Measurements from ENCODE around the gene AMD1.
"Not testable (repeated sequence)": the region's sequence is repeated elsewhere in the genome, so short reads cannot be mapped to it uniquely, and the experiment has no call there.

Gene AMD1

GRCh38 chr6:110877569-110877968, 3.0 kb downstream of the AMD1 start:
- DNase-seq (ENCODE audit: low spot score), result no peak

GRCh38 chr6:110878751-110879522, 4.4 kb downstream of the AMD1 start:
- peak; percentile 67 for DNase-seq (ENCODE audit: low spot score)

GRCh38 chr6:110880651-110881050, 6.1 kb downstream of the AMD1 start:
- no peak for DNase-seq (ENCODE audit: low spot score)

GRCh38 chr6:110881546-110882273, 7.1 kb downstream of the AMD1 start:
- no peak for DNase-seq (ENCODE audit: low spot score)

GRCh38 chr6:110882274-110882619, 7.7 kb downstream of the AMD1 start:
- DNase-seq (ENCODE audit: low spot score), result no peak

GRCh38 chr6:110882824-110883554, 8.4 kb downstream of the AMD1 start:
- no peak for DNase-seq (ENCODE audit: low spot score)

- no peak for DNase-seq (ENCODE audit: low spot score)
Observed at GRCh38 chr6:110884321-110884720, 9.7 kb downstream of the AMD1 start.

- no peak for DNase-seq (ENCODE audit: low spot score)
Observed at GRCh38 chr6:110885526-110885925, 10.9 kb downstream of the AMD1 start.

- no peak for DNase-seq (ENCODE audit: low spot score)
Observed at GRCh38 chr6:110886555-110887167, 12.1 kb downstream of the AMD1 start.

GRCh38 chr6:110890288-110890687, 15.7 kb downstream of the AMD1 start:
- DNase-seq (ENCODE audit: low spot score), result no peak

- no peak for DNase-seq (ENCODE audit: low spot score)
Observed at GRCh38 chr6:110895907-110896608, 21.5 kb downstream of the AMD1 start.

- no peak for DNase-seq (ENCODE audit: low spot score)
Observed at GRCh38 chr6:110897433-110897832, 22.8 kb downstream of the AMD1 start.

- no peak for DNase-seq (ENCODE audit: low spot score)
Observed at GRCh38 chr6:110898111-110898510, 23.5 kb downstream of the AMD1 start.

GRCh38 chr6:110900028-110900598, 25.5 kb downstream of the AMD1 start:
- DNase-seq (ENCODE audit: low spot score), result no peak

GRCh38 chr6:110901601-110902000, 27.0 kb downstream of the AMD1 start:
- DNase-seq (ENCODE audit: low spot score), result not testable (repeated sequence)

- DNase-seq (ENCODE audit: low spot score), result no peak
Observed at GRCh38 chr6:110902091-110902490, 27.5 kb downstream of the AMD1 start.

- not testable (repeated sequence) for DNase-seq (ENCODE audit: low spot score)
Observed at GRCh38 chr6:110906273-110906672, 31.7 kb downstream of the AMD1 start.

GRCh38 chr6:110930781-110931180, 56.2 kb downstream of the AMD1 start:
- DNase-seq (ENCODE audit: low spot score), result no peak

- no peak for DNase-seq (ENCODE audit: low spot score)
Observed at GRCh38 chr6:110933912-110934311, 59.3 kb downstream of the AMD1 start.

GRCh38 chr6:110934381-110934898, 59.9 kb downstream of the AMD1 start:
- no peak for DNase-seq (ENCODE audit: low spot score)

GRCh38 chr6:110935171-110935570, 60.6 kb downstream of the AMD1 start:
- no peak for DNase-seq (ENCODE audit: low spot score)

All from NAMALWA (cell line).